GM12878 (cell line): Measurements from ENCODE around the gene PGLYRP2. TPM values are rescaled to one million over a fixed set of nuclear protein-coding genes. Genes with fewer than 3 reads are reported as not detected.

Experiments
- ATAC-seq: fragments of 200-7000 bp; cut with Tn5 transposase; 3 replicates; pipeline ENCODE4 v1.9.1; 2020; ENCODE audit warnings: mild to moderate bottlenecking, moderate library complexity
- BruUV-seq: library from RNA; stranded (reverse); fragments of 400-500 nt; replicated peaks from 2 replicates; lab custom pipeline; 2021; lab: Mats Ljungman, UMichigan
- CTCF ChIA-PET: fragments of 300-600 bp; sonication (Branson Sonifier 250); formaldehyde crosslinking; extraction: SDS; loops from one replicate; lab custom pipeline; 2021; ENCODE audit warnings: inconsistent platforms; lab: Yijun Ruan, JAX
- POLR2A ChIA-PET: fragments of 350-600 bp; formaldehyde crosslinking; extraction: SDS; loops from one replicate; lab custom pipeline; 2021; ENCODE audit warnings: inconsistent platforms; lab: Charles Lee
- RAD21 ChIA-PET: fragments of 300-600 bp; sonication (Branson Sonifier 250); formaldehyde crosslinking; loops from one replicate; lab custom pipeline; 2023; ENCODE audit warnings: antibody characterized with exemption; ENCODE audit not compliant: unreplicated experiment; lab: Charles Lee
- SMC1A ChIA-PET: fragments of 300-600 bp; sonication (Branson Sonifier 250); formaldehyde crosslinking; loops from one replicate; lab custom pipeline; 2023; ENCODE audit not compliant: unreplicated experiment, uncharacterized antibody; lab: Charles Lee
- DNase-seq: peaks from one replicate; pipeline ENCODE4 v3.0.0-alpha.2; 2011; ENCODE audit warnings: low read depth, low spot score
- FAIRE-seq: peaks from 3 replicates; lab custom pipeline; 2011; peaks lifted over from hg19 to GRCh38; lab: Jason Lieb, UNC
- H2AFZ ChIP-seq: 2 replicates; pipeline ENCODE4 v1.6.0; 2011; ENCODE audit warnings: low read depth, low read length, control low read depth; ENCODE audit not compliant: control insufficient read depth
- H3K27ac ChIP-seq: 2 replicates; pipeline ENCODE4 v1.5.1; 2011; ENCODE audit warnings: control low read depth; ENCODE audit not compliant: control insufficient read depth, insufficient read depth
- H3K27me3 ChIP-seq, 2 experiments: replicated peaks in 1 of 2; 2 replicates each; pipeline versions ENCODE4 v1.6.0 to v1.6.1; 2011; ENCODE audit warnings: low read length in 1 of 2; ENCODE audit not compliant: control insufficient read depth in 2 of 2, insufficient read depth in 2 of 2
- H3K36me3 ChIP-seq, 2 experiments: 2 replicates each; pipeline ENCODE4 v1.5.1; 2011; ENCODE audit warnings: low read length in 1 of 2; ENCODE audit not compliant: control insufficient read depth in 2 of 2, insufficient read depth in 2 of 2
- H3K4me1 ChIP-seq: 2 replicates; pipeline ENCODE4 v1.6.1; 2011; ENCODE audit warnings: mild to moderate bottlenecking, low read length, moderate library complexity, mixed read lengths; ENCODE audit not compliant: control insufficient read depth, insufficient read depth
- H3K4me2 ChIP-seq: 2 replicates; pipeline ENCODE4 v1.6.0; 2011; ENCODE audit warnings: control low read depth; ENCODE audit not compliant: control insufficient read depth, insufficient read depth
- H3K4me3 ChIP-seq: fragments of 200-600 bp; sonication (generic); 2 replicates; pipeline ENCODE4 v1.5.1; 2016
- H3K79me2 ChIP-seq: 2 replicates; pipeline ENCODE4 v1.6.0; 2011; ENCODE audit warnings: low read length; ENCODE audit not compliant: control insufficient read depth, insufficient read depth
- H3K9ac ChIP-seq: 2 replicates; pipeline ENCODE4 v1.8.0; 2011; ENCODE audit warnings: low read length, control low read depth, mixed read lengths; ENCODE audit not compliant: control insufficient read depth, insufficient read depth
- H3K9me3 ChIP-seq: replicated peaks from 3 replicates; pipeline ENCODE4 v1.5.1; 2011; ENCODE audit warnings: mild to moderate bottlenecking, low read length; ENCODE audit not compliant: control insufficient read depth, insufficient read depth
- H4K20me1 ChIP-seq: 2 replicates; pipeline ENCODE4 v1.6.0; 2011; ENCODE audit not compliant: control insufficient read depth, insufficient read depth
- CHD2 ChIP-seq: IDR thresholded peaks from 2 replicates; pipeline ENCODE4 v1.6.1; 2011; ENCODE audit warnings: low read depth, low read length, improper control_type of control experiment, borderline replicate concordance
- HDGF ChIP-seq: fragments of 450-650 bp; IDR thresholded peaks from 2 replicates; pipeline ENCODE4 v1.6.1; 2016; ENCODE audit warnings: antibody characterized with exemption
- JUNB ChIP-seq: IDR thresholded peaks from 2 replicates; pipeline ENCODE4 v1.6.1; 2016; ENCODE audit warnings: antibody characterized with exemption, mild to moderate bottlenecking
- POLR2AphosphoS2 ChIP-seq: IDR thresholded peaks from 2 replicates; pipeline ENCODE4 v1.6.1; 2011; ENCODE audit warnings: low read depth, mild to moderate bottlenecking, low read length, improper control_type of control experiment, moderate library complexity
- PRDM15 ChIP-seq: fragments of 450-650 bp; formaldehyde crosslinking; IDR thresholded peaks from 2 replicates; pipeline ENCODE4 v1.4.0; 2020; ENCODE audit warnings: mild to moderate bottlenecking, moderate library complexity
- TARDBP ChIP-seq: IDR thresholded peaks from 2 replicates; pipeline ENCODE4 v1.6.1; 2016; ENCODE audit warnings: borderline replicate concordance
- USF2 ChIP-seq: IDR thresholded peaks from 2 replicates; pipeline ENCODE4 v1.6.1; 2011; ENCODE audit warnings: low read depth, low read length, improper control_type of control experiment, borderline replicate concordance
- ZBTB40 ChIP-seq: fragments of 450-650 bp; IDR thresholded peaks from 2 replicates; pipeline ENCODE4 v1.6.1; 2016; ENCODE audit warnings: mild to moderate bottlenecking, moderate library complexity, borderline replicate concordance
- WGBS: methylation state at CpG from one replicate; pipeline ENCODE4 v1.1.6; 2016; ENCODE audit warnings: low lambda C conversion rate; ENCODE audit not compliant: insufficient replicate concordance, insufficient coverage; ENCODE audit errors: missing lambda C conversion rate; 5-methylcytosine and 5-hydroxymethylcytosine counted together
- in situ Hi-C: fragments of 300-500 bp; cut with MboI; formaldehyde crosslinking; loops from 9 replicates; pipeline ENCODE4 v1.14.3; 2018; ENCODE audit warnings: mixed read lengths
- intact Hi-C: fragments of 100-400 bp; cut with micrococcal nuclease; formaldehyde crosslinking; loops from one replicate; pipeline ENCODE4 v1.14.2; 2022; ENCODE audit not compliant: unreplicated experiment
- polyA plus RNA-seq, 11 experiments: library from polyadenylated mRNA; depleted of rRNA in 4 of 11; unstranded in 6 of 11; stranded (reverse) in 5 of 11; fragments of >200 nt; fragmentation: Nextera tagmentation in 4 of 11; fragmentation: Illumina TruSeq in 1 of 11; extraction: Ambion mirVana in 4 of 11; extraction: Trizol in 1 of 11; gene quantifications; 1 replicate in 1 of 11; 2 replicates in 10 of 11; pipeline versions ENCODE4 v1.2.1 to v1.2.3, GENCODE V29; 2011 to 2016; ENCODE audit warnings: inconsistent platforms in 2 of 11, missing spikeins in 2 of 11, low read depth in 1 of 11
- total RNA-seq, 4 experiments: library from RNA; depleted of rRNA in 3 of 4; stranded (reverse); fragments of >200 nt in 3 of 4; fragmentation: Illumina TruSeq in 1 of 4; extraction: Trizol in 1 of 4; gene quantifications; 2 replicates each; pipeline versions ENCODE4 v1.2.1 to v1.2.3, GENCODE V29; 2013 to 2021

The PGLYRP2 gene
- total and polyA plus RNA-seq, 10 of the 15 experiments (the other 5 are each of a cell fraction or from before 2014, with no cell fraction given) = 0.15 to 0.48 (median 0.26) TPM; not detected in 5

- in situ Hi-C loops = no loop called here
- WGBS = 58% methylated on average over 3 of the region's 3 CpGs
- CTCF ChIA-PET = no interaction called here
Measured at GRCh38 chr19:15443325-15443724, 36.0 kb downstream of the PGLYRP2 start.

GRCh38 chr19:15442142-15442920, 37.0 kb downstream of the PGLYRP2 start:
- ChIA-PET RAD21 (interaction anchor here (1.6 kb wide), 1 partner anchor 25 kb away, joined by 3 read pairs; no protein-coding TSS in a partner anchor), POLR2A (no interaction called here), SMC1A (no interaction called here), CTCF (no interaction called here)
- Histone ChIP-seq H2AFZ (no peak overlapping the region), H3K9ac (no peak overlapping the region), H3K36me3 (no peaks in the 10 kb centered on the region), H3K4me3 (no peak overlapping the region), H3K4me2 (no peak overlapping the region), H3K27ac (no peak overlapping the region), H3K4me1 (no peaks in the 10 kb centered on the region; the same call in 1 of the 2 replicates), H3K9me3 (no peaks in the 10 kb centered on the region), H4K20me1 (no peaks in the 10 kb centered on the region; the same call in 1 of the 2 replicates), H3K79me2 (no peaks in the 10 kb centered on the region), H3K27me3 (no peaks in the 10 kb centered on the region)
- FAIRE-seq = no peak
- no peak for ATAC-seq
- DNase-seq = no peak
- intact Hi-C loops (no loop called here), in situ Hi-C loops (no loop called here)
- no TSS peak for BruUV-seq
- WGBS = 75% methylated on average over 12 of the region's 13 CpGs
- TF ChIP-seq USF2 (no peak), PRDM15 (CRISPR knock-in tag) (no peak), POLR2AphosphoS2 (no peak), TARDBP (no peak), ZBTB40 (no peak)

More at GRCh38 chr19:15443325-15443724, 36.0 kb downstream of the PGLYRP2 start:
- Histone ChIP-seq H3K4me2 (no peak overlapping the region), H3K36me3 (no peaks in the 10 kb centered on the region), H3K9me3 (no peaks in the 10 kb centered on the region), H3K4me3 (no peak overlapping the region), H3K27ac (no peak overlapping the region), H3K4me1 (no peaks in the 10 kb centered on the region; the same call in 1 of the 2 replicates), H3K9ac (no peak overlapping the region), H2AFZ (no peak overlapping the region), H3K27me3 (no peaks in the 10 kb centered on the region), H4K20me1 (no peaks in the 10 kb centered on the region; the same call in 1 of the 2 replicates), H3K79me2 (no peaks in the 10 kb centered on the region)
- no peak for FAIRE-seq
- intact Hi-C loops = no loop called here
- RAD21 ChIA-PET = no interaction called here
- SMC1A ChIA-PET = no interaction called here
- ATAC-seq = no peak
- POLR2A ChIA-PET = no interaction called here
- no TSS peak for BruUV-seq
- no peak for DNase-seq
- no peak for TF ChIP-seq CHD2
- no peak for TF ChIP-seq JUNB
- no peak for TF ChIP-seq HDGF
